HG03196 (cell line): ENCODE results near the gene IMMP2L.

Source experiments
- ATAC-seq: cut with Tn5 transposase; IDR thresholded peaks from one replicate; pipeline ENCODE4 v1.9.1; 2021; ENCODE audit not compliant: unreplicated experiment

Gene IMMP2L

GRCh38 chr7:110839866-110840265 is 722.4 kb downstream of the IMMP2L start:
- no peak for ATAC-seq

DNA sequence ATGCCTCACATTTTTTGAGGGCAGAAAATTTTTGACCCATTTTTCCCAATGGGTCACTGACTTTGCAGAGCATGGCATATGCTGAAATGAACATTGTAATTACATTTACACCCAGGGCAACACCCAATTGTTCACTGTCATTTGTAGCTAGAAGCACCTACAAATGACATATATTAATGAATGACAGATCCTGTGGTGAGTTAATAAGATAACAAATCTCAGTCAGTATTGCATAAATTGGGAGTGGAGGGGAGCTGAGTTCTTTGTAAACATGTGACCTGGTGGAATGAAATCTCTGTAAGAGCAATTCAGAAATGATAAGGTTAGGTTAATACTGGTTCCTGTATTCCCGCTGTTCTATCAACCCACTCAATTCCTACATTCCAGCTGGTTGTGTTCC is 726.4 kb downstream of the IMMP2L start:
- no peak for ATAC-seq

DNA sequence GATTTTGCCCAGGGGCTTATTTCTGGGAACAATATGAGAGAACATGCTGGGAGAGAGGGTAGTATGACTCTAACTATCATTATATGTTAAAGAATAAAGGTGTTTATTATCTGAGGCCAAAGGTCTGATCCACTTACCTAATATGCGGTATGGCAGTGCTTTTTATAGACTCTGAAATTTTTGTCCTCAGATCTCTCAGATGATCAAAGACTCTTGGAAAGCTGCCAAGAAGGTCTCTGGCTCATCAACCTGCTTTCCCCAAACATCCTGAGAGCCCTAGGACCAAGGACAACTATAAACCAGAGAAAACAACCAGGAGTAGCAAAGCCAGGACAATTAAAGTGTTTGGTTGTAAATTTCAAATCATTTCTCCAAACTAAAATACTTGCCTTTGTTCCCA is 727.1 kb downstream of the IMMP2L start:
- no peak for ATAC-seq

DNA sequence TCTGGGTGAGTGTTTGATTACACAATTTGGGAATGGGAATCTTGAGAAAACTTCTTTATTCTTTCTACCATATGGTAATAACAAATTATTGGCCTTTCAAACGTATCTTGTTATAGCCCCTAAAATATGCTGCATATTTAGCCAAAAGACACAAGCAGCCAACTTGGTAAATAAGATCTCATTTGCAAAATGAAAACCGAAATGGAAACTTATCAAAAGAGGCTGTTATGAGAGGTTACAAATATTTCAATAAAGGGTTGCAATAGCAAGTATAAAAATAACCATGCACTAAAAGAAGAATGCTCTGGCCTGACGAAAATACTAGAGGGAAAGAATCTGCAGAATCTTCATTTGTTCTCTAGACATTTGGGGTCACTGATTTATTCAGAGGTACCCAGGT is 730.9 kb downstream of the IMMP2L start:
- ATAC-seq = no peak

DNA sequence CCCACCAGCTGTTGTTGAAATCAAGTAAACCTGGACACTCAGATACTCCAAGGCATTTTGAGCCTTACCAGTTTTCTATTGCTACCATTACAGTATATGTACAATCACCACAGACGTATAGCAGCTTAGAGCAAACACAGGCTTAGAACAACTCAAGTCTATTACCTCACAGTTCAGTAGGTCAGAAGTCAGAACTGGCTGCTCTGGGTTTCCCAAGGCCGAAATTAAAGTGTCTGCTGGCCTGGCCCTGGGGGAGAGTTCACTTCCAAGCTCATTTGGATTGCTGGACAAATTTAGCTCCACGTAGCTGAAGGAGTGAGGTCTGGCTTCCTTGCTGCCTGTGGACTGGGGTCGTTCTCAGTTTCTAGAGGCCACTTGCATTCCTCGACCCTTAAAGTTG is 731.5 kb downstream of the IMMP2L start:
- no peak for ATAC-seq

GRCh38 chr7:110827936-110828335 is 734.4 kb downstream of the IMMP2L start:
- no peak for ATAC-seq

GRCh38 chr7:110827287-110827855 is 734.9 kb downstream of the IMMP2L start:
- ATAC-seq = no peak

DNA sequence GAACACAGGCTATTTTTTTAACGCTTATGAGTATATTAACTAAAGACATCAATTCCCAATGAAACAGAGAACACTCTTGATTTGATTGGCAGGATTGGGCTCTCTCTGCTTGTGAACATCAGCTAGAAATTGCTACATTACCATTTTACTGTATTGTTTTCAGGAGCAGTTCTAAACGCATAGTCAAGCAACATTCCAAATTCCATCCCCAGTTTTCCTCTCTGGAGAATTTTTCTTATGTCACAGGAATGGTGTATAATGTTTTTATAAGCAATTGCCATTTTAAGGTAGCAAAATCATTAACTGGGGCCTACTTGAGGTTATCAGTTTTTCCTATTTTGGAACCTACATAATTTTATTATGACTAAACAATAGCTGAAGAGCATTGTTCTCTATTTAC is 748.3 kb downstream of the IMMP2L start:
- no peak for ATAC-seq

DNA sequence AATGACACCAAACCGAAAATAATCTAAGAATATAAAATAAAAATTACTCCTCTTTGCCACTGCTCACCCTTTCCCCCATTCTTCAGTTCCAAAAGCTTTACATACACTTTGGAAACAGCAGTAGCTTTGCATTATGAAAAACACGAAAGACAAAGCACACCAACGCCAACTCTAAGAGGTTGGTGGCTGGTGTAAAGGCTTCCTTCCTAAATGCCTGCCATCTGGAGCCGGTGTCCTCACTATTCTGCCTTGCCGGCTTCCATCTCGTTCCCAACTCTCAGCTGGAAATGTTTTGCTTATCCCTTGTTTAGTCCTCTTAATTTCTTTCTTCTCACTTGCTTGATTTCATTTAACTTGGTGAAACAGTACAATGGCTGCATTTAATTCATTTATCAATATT is 752.5 kb downstream of the IMMP2L start:
- no peak for ATAC-seq

DNA sequence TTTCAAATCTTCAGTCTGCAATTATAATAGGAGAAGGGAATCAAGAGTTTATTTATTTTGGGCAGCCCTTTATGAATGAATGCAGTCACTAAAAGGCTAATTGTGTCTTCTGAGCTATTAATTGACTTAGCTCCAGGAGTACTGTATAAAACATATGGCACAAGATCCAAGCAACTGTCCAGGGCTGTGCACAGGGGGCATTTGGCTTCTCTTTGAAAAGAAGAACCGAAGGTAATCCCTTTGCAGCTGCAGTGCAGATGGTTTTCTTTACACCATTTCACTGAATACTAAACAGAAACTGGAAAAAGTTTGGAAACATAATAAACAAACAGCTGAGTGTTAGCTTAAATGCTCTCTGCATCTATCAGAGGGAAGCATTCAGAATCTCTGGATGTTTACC is 753.9 kb downstream of the IMMP2L start:
- ATAC-seq = no peak

DNA sequence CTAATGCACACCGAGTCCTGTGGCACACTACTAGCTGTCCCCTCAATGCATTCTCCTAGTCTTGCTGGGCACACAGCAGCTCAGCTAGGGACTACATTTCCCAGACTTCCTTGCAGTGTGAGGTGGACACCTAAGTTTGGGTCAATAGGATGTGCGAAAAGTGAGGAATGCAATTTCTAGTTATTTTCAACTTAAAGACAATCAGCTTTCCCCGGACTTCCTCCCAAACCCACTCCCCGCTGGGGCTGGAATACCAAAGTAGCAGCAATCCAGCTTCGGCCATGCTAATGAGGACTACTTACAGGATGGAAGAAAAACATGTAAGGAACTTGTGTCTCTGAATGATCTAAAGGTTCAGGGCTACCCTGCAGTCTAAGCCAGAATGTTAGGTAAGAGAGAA is 757.8 kb downstream of the IMMP2L start:
- no peak for ATAC-seq

GRCh38 chr7:110803602-110804143 is 758.6 kb downstream of the IMMP2L start:
- no peak for ATAC-seq

DNA sequence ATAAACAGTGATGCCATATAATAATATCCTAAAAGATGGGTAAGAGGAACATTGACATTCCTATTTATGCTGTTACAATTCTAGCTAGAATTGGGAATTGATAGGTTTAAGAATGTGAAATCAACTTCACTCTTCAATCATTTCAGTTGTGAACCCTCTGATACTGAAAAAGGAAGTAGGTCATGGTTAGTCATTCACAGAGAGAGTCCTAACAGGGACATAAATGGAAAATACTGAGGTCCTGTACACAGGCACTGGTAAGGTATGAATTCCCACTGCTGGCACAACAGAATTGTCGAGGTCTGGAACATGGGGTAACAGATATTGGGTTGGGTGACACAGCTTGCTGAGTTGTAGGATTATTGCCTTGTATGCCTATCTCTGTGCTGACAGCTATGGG is 760.8 kb downstream of the IMMP2L start:
- ATAC-seq = peak; percentile 73

- ATAC-seq = peak; percentile 30
These were observed 761.3 kb downstream of the IMMP2L start for GRCh38 chr7:110800984-110801383.

- ATAC-seq = no peak
These were observed 764.6 kb downstream of the IMMP2L start for GRCh38 chr7:110797656-110798055.

DNA sequence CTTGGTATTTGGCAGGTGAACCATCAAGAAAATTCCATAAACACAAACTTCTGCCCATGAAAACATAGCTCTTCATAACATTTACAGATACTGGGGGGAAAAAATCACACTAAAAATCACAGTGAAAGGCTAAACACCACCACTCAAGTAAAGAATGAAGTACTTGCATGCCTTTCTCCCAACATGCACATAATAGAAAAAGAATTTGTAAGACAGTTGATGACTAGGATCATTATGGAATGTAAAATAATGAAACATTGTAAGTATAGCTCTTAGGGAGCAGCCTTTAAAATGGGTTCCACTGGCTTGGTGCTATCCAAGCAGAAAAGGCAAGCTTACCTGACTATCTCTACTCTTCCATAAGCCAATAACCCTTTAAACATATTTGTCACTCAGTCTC is 771.3 kb downstream of the IMMP2L start:
- ATAC-seq = no peak

DNA sequence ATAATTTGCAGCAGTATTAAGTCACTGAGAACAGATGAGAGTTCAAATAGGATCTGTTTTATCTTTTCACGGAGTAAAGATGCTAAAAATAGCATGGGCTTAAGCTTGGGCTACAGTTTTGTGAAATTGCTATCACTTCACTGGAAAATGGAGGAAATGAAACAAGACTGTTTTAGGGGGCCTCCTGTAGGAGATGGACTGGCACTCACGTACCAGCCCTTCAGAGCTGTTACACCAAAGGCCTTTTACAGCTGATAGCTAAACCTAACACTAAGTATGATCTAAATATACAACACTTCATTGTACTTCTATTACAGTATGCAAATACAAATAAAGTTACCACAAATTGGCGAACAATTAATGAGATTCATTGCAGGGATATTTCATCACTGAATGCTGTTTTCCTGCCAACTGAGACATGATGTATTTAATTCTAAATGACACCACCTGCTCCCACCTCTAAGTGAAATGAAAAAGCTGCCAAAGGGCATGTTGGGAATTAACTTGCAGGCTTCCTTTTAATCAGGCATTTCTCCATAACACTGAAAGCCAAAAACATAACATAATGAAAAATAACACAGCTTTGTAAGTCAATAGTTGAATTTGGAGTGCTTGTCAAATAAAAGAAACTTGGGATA is 775.8 kb downstream of the IMMP2L start:
- ATAC-seq = no peak

- ATAC-seq = no peak
These were observed 777.5 kb downstream of the IMMP2L start for GRCh38 chr7:110784749-110785148.

GRCh38 chr7:110780712-110781111 is 781.6 kb downstream of the IMMP2L start:
- ATAC-seq = no peak

GRCh38 chr7:110779339-110779738 is 783.0 kb downstream of the IMMP2L start:
- no peak for ATAC-seq

DNA sequence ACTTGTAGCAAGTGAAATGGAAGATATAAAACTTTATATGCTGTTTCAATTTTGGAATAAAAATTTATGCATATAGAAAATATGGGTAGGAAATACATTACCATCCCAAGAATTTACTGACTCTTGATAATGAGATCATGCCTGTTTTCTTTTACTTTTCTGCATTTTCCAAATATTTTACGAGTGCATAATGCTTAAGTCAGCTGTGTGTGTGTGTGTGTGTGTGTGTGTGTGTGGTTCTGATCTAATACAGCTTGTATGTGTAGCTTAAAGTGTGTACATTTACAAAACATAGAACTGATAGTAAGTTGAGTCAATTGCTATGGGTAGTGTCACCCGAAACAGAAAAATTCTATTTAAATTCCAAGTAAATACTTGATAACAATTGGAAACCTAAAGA is 787.2 kb downstream of the IMMP2L start:
- no peak for ATAC-seq

GRCh38 chr7:110774071-110774470 is 788.2 kb downstream of the IMMP2L start:
- ATAC-seq = no peak

- no peak for ATAC-seq
These were observed 789.7 kb downstream of the IMMP2L start for GRCh38 chr7:110772615-110773014.
